Measurements from ENCODE around the gene MIGA1.

- TF ChIP-seq YY1 (IDR thresholded peaks at IDR 0.05; ENCODE audit: insufficient read depth, insufficient read length) (no peak), ZNF274 (IDR thresholded peaks at IDR 0.05; ENCODE audit: low read depth, low read length) (no peak)
Observed at GRCh38 chr1:77873461-77873860, 94.0 kb downstream of the MIGA1 start.
